Keratinocyte (primary cell): ENCODE results near the gene NMRK2. TPM values are rescaled to one million over a fixed set of nuclear protein-coding genes. Genes with fewer than 3 reads are reported as not detected.

Experiments used
- DNase-seq: peaks from one replicate; pipeline ENCODE4 v3.0.0-alpha.2; 2011; ENCODE audit warnings: low read depth, missing footprints, low spot score
- FAIRE-seq: peaks from 2 replicates; lab custom pipeline; 2011; peaks lifted over from hg19 to GRCh38; lab: Jason Lieb, UNC
- H2AFZ ChIP-seq: 2 replicates; pipeline ENCODE4 v1.6.0; 2012; ENCODE audit warnings: low read length, control low read depth, inconsistent platforms; ENCODE audit not compliant: control insufficient read depth
- H3K27ac ChIP-seq: 2 replicates; pipeline ENCODE4 v1.5.1; 2011; ENCODE audit warnings: low read length; ENCODE audit not compliant: control insufficient read depth, insufficient read depth
- H3K27me3 ChIP-seq: 3 replicates; pipeline ENCODE4 v1.6.0; 2011; ENCODE audit warnings: low read length; ENCODE audit not compliant: control insufficient read depth, insufficient read depth; ENCODE audit errors: extremely low read depth
- H3K36me3 ChIP-seq, 2 experiments: 2 replicates in 1 of 2; 3 replicates in 1 of 2; pipeline ENCODE4 v1.5.1; 2011; ENCODE audit warnings: low read length in 2 of 2, mild to moderate bottlenecking in 1 of 2; ENCODE audit not compliant: control insufficient read depth in 2 of 2, insufficient read depth in 2 of 2; ENCODE audit errors: extremely low read depth in 1 of 2
- H3K4me1 ChIP-seq: 3 replicates; pipeline ENCODE4 v1.5.1; 2011; ENCODE audit warnings: low read length; ENCODE audit not compliant: control insufficient read depth, insufficient read depth; ENCODE audit errors: extremely low read depth
- H3K4me2 ChIP-seq: 3 replicates; pipeline ENCODE4 v1.6.0; 2011; ENCODE audit warnings: low read depth, low read length; ENCODE audit not compliant: control insufficient read depth, insufficient read depth; ENCODE audit errors: extremely low read depth
- H3K4me3 ChIP-seq, 3 experiments: fragments of 200-600 bp in 1 of 3; sonication (generic) in 1 of 3; 2 replicates in 2 of 3; 3 replicates in 1 of 3; pipeline ENCODE4 v1.5.1; 2011 to 2016; ENCODE audit warnings: low read length in 3 of 3, mild to moderate bottlenecking in 3 of 3, control low read depth in 2 of 3, inconsistent platforms in 1 of 3, low read depth in 1 of 3, mixed read lengths in 1 of 3, mixed run types in 1 of 3, moderate library complexity in 1 of 3; ENCODE audit not compliant: control insufficient read depth in 2 of 3, insufficient read depth in 2 of 3; ENCODE audit errors: extremely low read depth in 1 of 3
- H3K79me2 ChIP-seq: 2 replicates; pipeline ENCODE4 v1.6.0; 2012; ENCODE audit warnings: low read length; ENCODE audit not compliant: control insufficient read depth, insufficient read depth
- H3K9ac ChIP-seq: 3 replicates; pipeline ENCODE4 v1.6.0; 2011; ENCODE audit warnings: low read length; ENCODE audit not compliant: control insufficient read depth, insufficient read depth; ENCODE audit errors: extremely low read depth
- H3K9me1 ChIP-seq: 3 replicates; pipeline ENCODE4 v1.6.0; 2011; ENCODE audit warnings: low read length; ENCODE audit not compliant: control insufficient read depth, insufficient read depth; ENCODE audit errors: extremely low read depth
- H3K9me3 ChIP-seq: 2 replicates; pipeline ENCODE4 v1.5.1; 2012; ENCODE audit warnings: low read depth, low read length; ENCODE audit not compliant: control insufficient read depth
- H4K20me1 ChIP-seq: 3 replicates; pipeline ENCODE4 v1.6.0; 2011; ENCODE audit warnings: low read length; ENCODE audit not compliant: control insufficient read depth, insufficient read depth; ENCODE audit errors: extremely low read depth
- CTCF ChIP-seq, 3 experiments: IDR thresholded peaks in 1 of 3; conservative IDR thresholded peaks in 1 of 3; optimal IDR thresholded peaks in 1 of 3; 2 replicates in 2 of 3; 3 replicates in 1 of 3; pipeline versions ENCODE3 to v1.5.1; 2011; ENCODE audit warnings: low read length in 3 of 3, mild to moderate bottlenecking in 3 of 3, moderate library complexity in 2 of 3, control low read depth in 1 of 3, inconsistent platforms in 1 of 3; ENCODE audit not compliant: insufficient read depth in 2 of 3; ENCODE audit errors: extremely low read depth in 1 of 3
- EZH2 ChIP-seq: IDR thresholded peaks from one replicate; pipeline ENCODE4 v1.6.1; 2012; ENCODE audit warnings: inconsistent platforms, mild to moderate bottlenecking, low read length, moderate library complexity
- dilution Hi-C: fragments of 300-500 bp; cut with MboI; formaldehyde crosslinking; loops from one replicate; pipeline ENCODE4 v1.7.0; 2020; ENCODE audit warnings: low sequenced_read_pairs; ENCODE audit not compliant: extremely low pct_ligation_motif_present
- polyA plus RNA-seq, 5 experiments: library from polyadenylated mRNA; depleted of rRNA in 3 of 5; stranded (reverse) in 3 of 5; stranded (forward) in 1 of 5; unstranded in 1 of 5; fragments of >200 nt; gene quantifications; 1 replicate in 1 of 5; 2 replicates in 3 of 5; 3 replicates in 1 of 5; pipeline versions ENCODE4 v1.2.1 to v1.2.3, GENCODE V29; 2011 to 2012; ENCODE audit warnings: missing spikeins in 2 of 5, low read depth in 1 of 5, low replicate concordance in 1 of 5

Gene NMRK2
- polyA plus RNA-seq, 1 donor (not counting 4 experiments of a cell fraction or from before 2014, with no cell fraction given), result not detected

- FAIRE-seq (no peak), DNase-seq (no peak)
- TF ChIP-seq EZH2 (no peak), CTCF (optimal IDR thresholded peaks at IDR 0.05 in 1 of 3, IDR thresholded peaks at IDR 0.05 in 1 of 3, conservative IDR thresholded peaks at IDR 0.05 in 1 of 3; ENCODE audit: extremely low read depth in 1 of 3, insufficient read depth in 2 of 3, low read length in 3 of 3) (no peak)
- Histone ChIP-seq H3K4me1 (no peaks in the 10 kb centered on the region), H4K20me1 (peaks cover 3% of the 10 kb centered on the region), H3K9me1 (no peaks in the 10 kb centered on the region), H3K9me3 (no peaks in the 10 kb centered on the region), H3K36me3 (peaks cover 15 to 34% of the 10 kb centered on the region in 2 experiments), H3K4me3 (no peak overlapping the region), H2AFZ (no peak overlapping the region), H3K79me2 (peaks cover 10% of the 10 kb centered on the region), H3K27ac (no peak overlapping the region), H3K27me3 (no peaks in the 10 kb centered on the region), H3K9ac (no peak overlapping the region), H3K4me2 (no peak overlapping the region)
- dilution Hi-C loops, result no loop called here
Measured at GRCh38 chr19:3958836-3959765, 26.2 kb downstream of the NMRK2 start.

GRCh38 chr19:3959766-3960131, 26.9 kb downstream of the NMRK2 start:
- TF ChIP-seq CTCF (optimal IDR thresholded peaks at IDR 0.05 in 1 of 3, IDR thresholded peaks at IDR 0.05 in 1 of 3, conservative IDR thresholded peaks at IDR 0.05 in 1 of 3; ENCODE audit: extremely low read depth in 1 of 3, insufficient read depth in 2 of 3, low read length in 3 of 3), result no peak
- no peak for TF ChIP-seq EZH2
- dilution Hi-C loops, result no loop called here
- no peaks in the 10 kb centered on the region for H3K27me3 ChIP-seq
- peaks cover 17 to 36% of the 10 kb centered on the region in 2 experiments for H3K36me3 ChIP-seq
- H3K9me1 ChIP-seq, result no peaks in the 10 kb centered on the region
- H3K9me3 ChIP-seq, result no peaks in the 10 kb centered on the region
- no peak overlapping the region for H3K4me3 ChIP-seq
- H3K27ac ChIP-seq, result no peak overlapping the region
- H2AFZ ChIP-seq, result no peak overlapping the region
- no peak overlapping the region for H3K4me2 ChIP-seq
- H3K9ac ChIP-seq, result no peak overlapping the region
- FAIRE-seq (no peak), DNase-seq (no peak)
- H3K79me2 ChIP-seq, result peaks cover 15% of the 10 kb centered on the region
- peaks cover 3% of the 10 kb centered on the region for H4K20me1 ChIP-seq
- no peaks in the 10 kb centered on the region for H3K4me1 ChIP-seq
